ENCODE results near the gene PSPC1.

PSPC1 gene

DNA sequence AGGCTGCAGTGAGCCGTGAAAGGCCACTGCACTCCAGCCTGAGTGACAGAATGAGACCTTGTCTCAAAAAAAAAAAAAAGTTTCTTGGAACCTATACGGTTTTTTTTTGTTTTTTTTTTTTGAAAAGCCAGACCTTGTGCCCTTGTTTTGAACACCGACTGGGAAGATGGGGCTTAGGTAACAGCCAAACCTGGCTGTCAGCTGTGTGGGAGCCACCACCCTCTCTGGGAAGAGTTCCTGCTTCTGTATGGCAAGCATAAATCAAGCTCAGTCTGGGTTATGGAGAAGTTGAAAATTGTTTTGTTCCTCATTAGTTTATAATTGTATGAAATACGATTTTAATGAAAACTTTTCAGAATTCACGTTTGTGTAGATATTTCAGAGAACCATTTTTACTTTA is 109.8 kb downstream of the PSPC1 start:
- no peak for DNase-seq

DNA sequence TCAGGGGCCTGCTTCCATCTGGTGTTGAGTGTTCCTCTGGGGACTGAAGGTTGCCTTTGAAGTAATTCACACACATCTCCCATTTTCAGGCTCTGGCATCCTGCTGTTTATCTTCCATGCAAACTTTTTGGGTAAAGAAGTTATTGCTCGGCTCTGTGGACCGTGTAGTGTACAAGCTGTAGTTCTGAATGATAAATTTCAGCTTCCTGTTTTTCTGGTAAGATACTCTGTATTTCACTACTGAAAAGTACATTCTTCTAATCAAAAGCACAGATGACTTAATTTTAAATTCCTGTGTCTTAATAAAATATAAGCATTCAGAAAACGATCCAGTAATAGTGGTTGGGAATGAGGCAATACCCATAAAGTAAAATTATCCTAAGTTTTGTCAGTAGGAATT is 112.6 kb downstream of the PSPC1 start:
- DNase-seq, result no peak

DNA sequence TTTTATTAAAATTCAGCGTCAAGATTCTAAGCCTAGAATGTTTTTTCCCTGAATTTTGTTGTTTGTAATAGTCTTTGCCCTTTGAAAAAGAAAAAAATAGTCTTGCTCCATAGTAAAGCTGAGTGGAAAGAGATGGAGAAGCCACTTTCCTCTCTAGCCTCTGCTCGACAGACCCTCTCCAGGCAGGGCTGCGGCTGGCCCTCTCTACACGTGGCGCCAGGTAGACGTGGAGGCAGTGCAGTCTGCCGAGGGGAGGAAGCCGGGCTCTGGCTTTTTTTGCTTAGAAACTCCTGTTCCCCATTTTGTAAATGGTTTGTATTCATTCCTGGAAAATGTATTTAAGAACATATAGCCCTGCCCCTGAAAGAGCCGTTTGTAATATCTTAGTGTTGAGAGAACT is 114.0 kb downstream of the PSPC1 start:
- no peak for DNase-seq

DNA sequence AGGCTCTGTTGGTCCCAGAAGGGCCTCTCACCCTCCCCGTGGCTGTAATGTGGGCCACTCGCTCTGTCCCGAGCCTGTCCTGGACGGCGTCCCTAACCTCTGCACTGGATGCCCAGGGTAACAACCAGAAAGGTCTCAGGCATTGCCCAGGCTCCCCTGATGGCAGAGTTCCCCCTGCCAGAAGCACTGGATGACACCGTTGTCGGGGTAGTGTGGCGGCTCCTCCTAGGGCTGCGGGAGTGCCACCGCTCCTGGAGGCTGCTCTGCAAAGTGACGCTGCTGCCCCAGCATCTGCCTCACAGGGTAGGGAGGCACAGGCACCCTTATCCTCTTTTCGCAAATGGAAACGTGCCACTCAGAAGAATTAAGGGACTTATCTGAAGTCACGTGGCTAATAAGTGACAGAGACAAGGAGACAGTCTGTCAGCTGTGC is 117.3 kb downstream of the PSPC1 start:
- no peak for DNase-seq

DNA sequence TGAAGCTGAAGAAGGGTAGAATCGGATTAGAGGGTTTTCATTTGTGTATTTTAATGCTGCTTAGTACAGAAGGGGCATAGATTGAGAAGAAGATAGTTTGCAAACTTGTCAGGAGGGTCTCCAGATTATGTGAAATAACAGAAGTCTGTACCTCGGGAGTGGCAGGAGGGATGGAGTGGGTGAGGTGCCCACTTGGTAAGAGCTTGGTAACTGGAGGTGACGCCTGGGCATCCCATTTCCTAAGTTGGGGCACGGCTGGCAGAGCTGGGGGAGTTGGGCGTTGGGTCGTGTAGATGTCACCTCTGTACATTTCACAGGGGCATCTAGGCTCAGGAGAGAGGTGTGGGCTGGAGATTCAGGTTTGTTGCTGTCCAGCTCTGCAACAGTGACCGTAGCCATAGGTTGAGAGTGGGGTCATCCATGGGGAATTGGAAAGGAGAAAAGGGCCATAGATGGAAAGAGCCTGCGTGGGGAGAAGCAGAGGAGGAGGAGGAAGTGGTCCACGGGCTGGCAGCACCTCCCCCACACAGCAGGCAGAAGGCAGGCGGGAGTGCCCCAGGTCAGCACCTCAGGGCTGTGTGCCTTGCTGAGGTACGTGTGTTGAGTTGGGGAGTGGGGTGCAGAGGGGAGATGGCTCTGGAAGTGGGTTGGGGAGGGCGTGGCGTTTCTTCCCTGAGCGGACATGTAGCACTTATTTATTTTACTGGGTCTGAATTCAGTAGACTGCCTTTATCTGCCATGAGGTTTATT is 118.1 kb downstream of the PSPC1 start:
- DNase-seq, result no peak

DNA sequence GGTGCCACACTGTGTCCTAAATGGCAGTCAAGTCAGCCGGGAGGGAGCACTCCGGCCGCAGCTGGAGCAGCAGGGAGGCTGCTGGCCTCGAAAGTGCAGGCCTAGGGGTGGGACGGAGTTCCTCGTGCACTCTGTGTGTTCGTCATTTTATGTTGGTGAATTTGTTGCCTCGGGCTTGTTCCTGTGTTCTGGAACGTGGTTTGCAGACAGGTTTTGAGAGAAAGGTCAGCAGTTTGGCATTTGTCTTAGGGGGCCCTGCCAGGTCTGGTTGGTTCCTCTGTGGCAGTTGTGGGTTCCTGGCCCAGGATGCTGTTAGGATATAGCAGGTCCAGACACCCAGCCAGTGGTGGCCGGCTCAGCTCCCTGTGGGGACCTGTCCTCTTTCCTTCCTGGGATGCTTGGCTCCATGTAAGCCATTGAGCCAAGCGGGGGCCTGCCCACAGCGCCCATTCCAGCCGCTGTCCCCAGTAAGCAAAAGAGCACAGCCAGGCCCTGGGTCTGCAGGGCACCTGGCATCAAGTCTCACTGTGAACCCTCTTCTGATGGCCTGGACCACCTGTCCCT is 119.2 kb downstream of the PSPC1 start:
- no peak for DNase-seq

DNA sequence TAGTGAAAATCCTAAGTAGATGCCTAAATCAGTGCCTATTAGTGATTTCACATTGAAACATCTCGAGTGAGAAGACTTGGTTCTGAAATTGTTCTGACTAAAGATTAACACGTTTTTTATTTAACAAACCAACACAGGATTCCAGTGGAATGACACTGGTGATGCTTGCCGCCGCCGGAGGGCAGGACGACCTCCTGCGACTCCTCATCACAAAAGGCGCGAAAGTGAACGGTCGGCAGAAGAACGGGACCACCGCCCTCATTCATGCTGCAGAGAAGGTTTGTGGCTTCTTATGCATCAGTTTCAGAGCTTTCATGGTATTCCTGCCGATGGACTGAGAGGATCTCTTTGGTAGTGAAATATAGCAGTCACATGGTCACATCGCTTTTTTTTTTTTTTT is 121.2 kb downstream of the PSPC1 start:
- DNase-seq, result no peak

DNA sequence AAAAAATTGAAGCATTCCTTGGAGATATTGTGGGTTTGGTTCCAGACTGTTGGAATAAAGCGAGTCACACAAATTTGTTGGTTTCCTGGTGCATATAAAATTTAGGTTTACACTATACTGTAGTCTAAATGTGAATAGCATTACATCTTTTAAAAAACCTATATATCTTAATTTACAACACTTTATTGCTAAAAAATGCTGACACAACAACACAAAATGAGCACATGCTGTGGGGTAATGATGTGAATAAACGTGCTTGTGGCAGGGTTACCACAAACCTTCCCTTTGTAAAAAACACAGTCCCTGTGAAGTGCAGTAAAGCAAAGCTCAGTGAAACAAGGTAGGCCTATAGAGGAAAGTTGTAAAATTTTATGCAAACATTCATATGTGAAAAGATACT is 121.6 kb downstream of the PSPC1 start:
- no peak for DNase-seq

DNA sequence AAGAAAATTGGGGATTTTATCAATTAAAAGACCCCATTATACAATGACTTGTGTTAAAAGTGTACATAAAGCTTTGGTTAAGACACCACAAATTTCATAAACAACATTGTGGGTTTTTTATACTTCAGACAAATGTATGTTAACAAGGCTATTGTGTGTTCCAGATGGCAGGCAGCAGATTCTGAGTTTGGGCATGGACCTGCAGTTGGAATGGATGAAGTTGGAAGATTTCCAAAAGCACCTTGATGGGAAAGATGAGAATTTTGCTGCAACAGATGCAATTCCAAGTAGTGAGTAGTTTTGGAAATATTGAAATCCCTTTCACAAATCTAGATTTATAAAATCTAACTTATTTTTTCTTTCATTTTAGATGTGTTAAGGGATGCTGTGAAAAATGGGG is 123.9 kb downstream of the PSPC1 start:
- DNase-seq, result no peak

DNA sequence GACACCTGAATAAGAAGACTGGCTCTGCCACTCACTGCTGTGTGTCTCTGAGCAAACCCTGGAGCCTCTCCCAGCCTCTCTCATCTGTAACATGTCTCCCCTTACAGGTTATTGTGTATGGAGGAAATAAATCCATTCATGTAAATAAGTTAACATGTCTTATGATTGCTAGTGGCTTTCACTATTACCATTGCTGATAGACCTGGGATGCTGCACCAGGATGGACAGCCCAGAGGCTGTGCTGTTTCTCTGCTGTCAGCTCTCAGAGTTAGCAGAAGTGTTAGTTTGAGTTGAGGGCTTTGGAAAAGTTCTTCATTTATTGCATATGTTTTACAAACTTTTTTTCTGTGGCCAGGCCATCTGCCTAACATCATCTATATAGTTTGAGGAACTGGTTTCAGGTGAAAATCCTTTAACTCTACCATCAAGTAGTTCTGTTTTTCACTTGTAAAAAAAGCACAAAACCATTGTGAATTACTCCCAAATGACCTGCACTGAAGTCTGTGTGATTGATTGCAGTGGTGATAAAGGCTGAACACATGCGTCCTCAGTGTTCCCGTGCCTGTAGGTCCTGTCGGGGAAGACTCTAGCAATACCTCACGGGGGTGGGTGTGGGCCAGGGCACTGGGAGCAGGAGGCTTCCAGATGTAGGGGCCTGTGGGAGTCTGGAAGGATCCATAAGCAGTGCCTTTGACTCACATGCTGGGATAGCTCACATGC is 124.7 kb downstream of the PSPC1 start:
- no peak for DNase-seq

Measured in suppressor macrophage treated with lipopolysaccharide for 4 hours (primary cell).